Calu3 (cell line): ENCODE measurements around the gene ERG28. TPM values are rescaled to one million over a fixed set of nuclear protein-coding genes. Genes with fewer than 3 reads are reported as not detected.

Experiments used
- BruUV-seq: library from RNA; stranded (reverse); fragments of 400-500 nt; replicated peaks from 2 replicates; lab custom pipeline; 2021; lab: Mats Ljungman, UMichigan
- CTCF ChIA-PET: fragments of 300-600 bp; sonication (Branson Sonifier 250); formaldehyde crosslinking; loops from one replicate; lab custom pipeline; 2022; ENCODE audit warnings: antibody characterized with exemption; lab: Charles Lee
- DNase-seq: peaks from one replicate; pipeline ENCODE4 v3.0.0; 2022
- H3K27ac Mint-ChIP-seq: one replicate; pipeline ENCODE4 v1.8.0; 2022; ENCODE audit warnings: mixed read lengths; ENCODE audit not compliant: unreplicated experiment
- H3K27me3 Mint-ChIP-seq: one replicate; pipeline ENCODE4 v1.8.0; 2022; ENCODE audit warnings: mixed read lengths; ENCODE audit not compliant: unreplicated experiment
- H3K36me3 Mint-ChIP-seq: one replicate; pipeline ENCODE4 v1.8.0; 2022; ENCODE audit warnings: mild to moderate bottlenecking, moderate library complexity, mixed read lengths; ENCODE audit not compliant: insufficient read depth, unreplicated experiment
- H3K4me1 Mint-ChIP-seq: one replicate; pipeline ENCODE4 v1.8.0; 2022; ENCODE audit warnings: mild to moderate bottlenecking, low read depth, mixed read lengths; ENCODE audit not compliant: unreplicated experiment
- H3K4me3 Mint-ChIP-seq: one replicate; pipeline ENCODE4 v1.8.0; 2022; ENCODE audit warnings: mild to moderate bottlenecking, low read depth, moderate library complexity, mixed read lengths; ENCODE audit not compliant: unreplicated experiment
- H3K9me3 Mint-ChIP-seq: one replicate; pipeline ENCODE4 v1.8.0; 2022; ENCODE audit warnings: low read depth, mixed read lengths; ENCODE audit not compliant: unreplicated experiment
- intact Hi-C: fragments of 100-400 bp; cut with micrococcal nuclease; formaldehyde crosslinking; loops from one replicate; pipeline ENCODE4 v1.10.0; 2022; ENCODE audit not compliant: unreplicated experiment
- total RNA-seq: library from RNA; stranded (reverse); gene quantifications from 2 replicates; pipeline ENCODE4 v1.2.3, GENCODE V29; 2022
- TF ChIP-seq, protein P1 (sequence below): fragments of 200-600 bp; IDR thresholded peaks from one replicate; pipeline ENCODE4 v1.8.0; 2022; ENCODE audit warnings: antibody characterized with exemption; ENCODE audit not compliant: unreplicated experiment

The ERG28 gene
- total RNA-seq, 1 experiment from 2014 or later, result 30.5 TPM

DNA sequence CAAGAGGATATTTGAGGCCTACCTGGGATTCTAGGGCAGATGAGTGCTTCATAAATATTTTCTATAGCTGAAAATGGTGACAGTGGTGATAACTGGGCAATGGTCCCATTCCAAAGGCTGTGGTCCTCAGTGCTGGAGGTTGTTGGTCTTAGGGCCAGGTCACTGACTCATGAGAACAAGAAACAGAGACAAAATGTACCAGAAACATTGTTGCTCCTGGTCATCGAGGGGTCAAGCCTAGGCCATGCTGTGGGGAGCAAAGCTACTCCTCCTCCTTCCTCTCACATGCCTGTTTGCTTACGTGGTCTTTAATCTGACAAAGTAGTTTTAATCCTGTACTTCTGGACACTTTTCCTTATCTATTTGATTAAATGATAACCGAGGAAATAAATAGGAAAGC, 33.8 kb downstream of the ERG28 start:
- intact Hi-C loops, result no loop called here
- TF ChIP-seq, protein P1, sequence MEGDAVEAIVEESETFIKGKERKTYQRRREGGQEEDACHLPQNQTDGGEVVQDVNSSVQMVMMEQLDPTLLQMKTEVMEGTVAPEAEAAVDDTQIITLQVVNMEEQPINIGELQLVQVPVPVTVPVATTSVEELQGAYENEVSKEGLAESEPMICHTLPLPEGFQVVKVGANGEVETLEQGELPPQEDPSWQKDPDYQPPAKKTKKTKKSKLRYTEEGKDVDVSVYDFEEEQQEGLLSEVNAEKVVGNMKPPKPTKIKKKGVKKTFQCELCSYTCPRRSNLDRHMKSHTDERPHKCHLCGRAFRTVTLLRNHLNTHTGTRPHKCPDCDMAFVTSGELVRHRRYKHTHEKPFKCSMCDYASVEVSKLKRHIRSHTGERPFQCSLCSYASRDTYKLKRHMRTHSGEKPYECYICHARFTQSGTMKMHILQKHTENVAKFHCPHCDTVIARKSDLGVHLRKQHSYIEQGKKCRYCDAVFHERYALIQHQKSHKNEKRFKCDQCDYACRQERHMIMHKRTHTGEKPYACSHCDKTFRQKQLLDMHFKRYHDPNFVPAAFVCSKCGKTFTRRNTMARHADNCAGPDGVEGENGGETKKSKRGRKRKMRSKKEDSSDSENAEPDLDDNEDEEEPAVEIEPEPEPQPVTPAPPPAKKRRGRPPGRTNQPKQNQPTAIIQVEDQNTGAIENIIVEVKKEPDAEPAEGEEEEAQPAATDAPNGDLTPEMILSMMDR, result no peak
- Mint-ChIP-seq H3K36me3 (no peaks in the 10 kb centered on the region), H3K27ac (no peak overlapping the region), H3K4me1 (no peaks in the 10 kb centered on the region), H3K9me3 (no peaks in the 10 kb centered on the region), H3K27me3 (no peaks in the 10 kb centered on the region), H3K4me3 (no peak overlapping the region)
- BruUV-seq, result no TSS peak
- CTCF ChIA-PET, result no interaction called here
- DNase-seq, result no peak

DNA sequence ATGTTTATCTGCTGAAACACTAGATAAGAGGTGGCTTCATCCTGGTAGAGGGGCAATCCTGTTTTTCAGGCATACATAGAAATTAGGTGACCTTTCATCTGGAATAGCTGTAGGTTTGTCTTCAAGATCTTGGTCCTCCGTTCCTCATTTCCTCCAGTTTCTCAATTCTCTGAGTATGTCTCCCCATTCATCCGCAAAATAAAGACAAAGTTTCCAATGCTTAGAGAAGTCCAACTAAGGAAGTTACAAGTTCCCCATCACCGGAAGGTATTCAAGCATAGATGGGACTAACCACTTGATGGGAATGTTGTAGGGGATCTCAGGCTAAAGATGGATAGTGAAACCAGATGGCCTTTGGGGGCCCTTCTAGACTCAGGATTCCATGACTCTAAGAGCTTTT, 34.3 kb downstream of the ERG28 start:
- no peak overlapping the region for H3K27ac Mint-ChIP-seq
- H3K4me3 Mint-ChIP-seq, result no peak overlapping the region
- CTCF ChIA-PET, result no interaction called here
- intact Hi-C loops, result no loop called here
- H3K9me3 Mint-ChIP-seq, result no peaks in the 10 kb centered on the region
- H3K36me3 Mint-ChIP-seq, result no peaks in the 10 kb centered on the region
- H3K4me1 Mint-ChIP-seq, result no peaks in the 10 kb centered on the region
- no peaks in the 10 kb centered on the region for H3K27me3 Mint-ChIP-seq
- no peak for DNase-seq
- TF ChIP-seq, protein P1, result no peak
- no TSS peak for BruUV-seq

DNA sequence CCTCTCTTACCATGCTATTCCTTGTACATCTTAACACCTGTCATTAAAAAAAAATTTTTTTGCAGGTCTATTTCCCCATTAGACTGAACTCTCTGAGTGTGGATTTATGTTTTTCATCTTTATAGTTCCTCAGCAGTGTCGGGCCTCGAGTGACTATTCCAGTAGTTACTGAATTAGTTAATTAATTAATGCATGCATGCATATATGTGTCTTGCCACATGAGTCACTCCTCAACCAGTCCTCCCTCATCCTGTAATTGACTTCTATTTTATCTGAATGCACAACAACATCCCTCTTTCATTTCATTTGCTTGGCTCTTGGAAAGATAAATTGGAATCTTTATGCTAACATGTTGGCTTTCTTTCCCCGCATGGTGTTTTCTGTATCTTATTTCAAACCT, 35.6 kb downstream of the ERG28 start:
- Mint-ChIP-seq H3K27me3 (no peaks in the 10 kb centered on the region), H3K4me3 (no peak overlapping the region), H3K36me3 (no peaks in the 10 kb centered on the region), H3K27ac (no peak overlapping the region), H3K9me3 (no peaks in the 10 kb centered on the region), H3K4me1 (no peaks in the 10 kb centered on the region)
- no peak for DNase-seq
- BruUV-seq, result no TSS peak
- intact Hi-C loops, result no loop called here
- CTCF ChIA-PET, result no interaction called here
- TF ChIP-seq, protein P1, result no peak

DNA sequence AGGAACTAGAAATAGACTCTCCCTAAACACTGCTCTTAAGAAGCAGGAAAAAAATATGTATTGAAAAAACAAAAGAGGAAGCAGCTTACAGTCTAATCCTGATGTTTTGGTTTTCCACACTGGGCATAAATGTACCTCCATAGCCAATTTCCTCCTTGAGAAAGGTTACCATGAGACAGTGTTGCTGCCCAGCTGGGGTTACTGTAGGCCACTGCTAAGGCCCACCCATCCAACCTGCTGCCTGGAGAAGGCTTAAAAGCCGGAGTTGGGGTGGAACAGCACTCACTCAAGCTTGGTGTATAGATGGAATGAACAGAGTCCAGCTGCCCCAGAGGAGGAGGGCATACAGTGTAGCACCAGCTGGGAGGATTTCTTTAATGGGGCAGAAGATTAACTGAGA, 41.1 kb downstream of the ERG28 start:
- no peak for DNase-seq
- Mint-ChIP-seq H3K9me3 (peaks cover under 1% of the 10 kb centered on the region), H3K27ac (no peak overlapping the region), H3K4me1 (no peaks in the 10 kb centered on the region), H3K4me3 (no peak overlapping the region), H3K36me3 (no peaks in the 10 kb centered on the region), H3K27me3 (peaks cover 11% of the 10 kb centered on the region)
- intact Hi-C loops, result no loop called here
- TF ChIP-seq, protein P1, result no peak
- CTCF ChIA-PET, result interaction anchor here (0.6 to 1.3 kb wide), 3 partner anchors 9 to 1853 kb away, joined by 3 read pairs; no protein-coding TSS in a partner anchor
- no TSS peak for BruUV-seq
